DOHH2 (cell line): ENCODE measurements around the gene AP1M2.

Experiments
- H3F3A ChIP-seq: fragments of 200-600 bp; sonication (generic), shearing (Covaris generic); 2 replicates; pipeline ENCODE4 v1.6.0; 2016; ENCODE audit warnings: antibody characterized with exemption, mild to moderate bottlenecking; ENCODE audit not compliant: control insufficient read depth, insufficient read depth
- H3K27ac ChIP-seq: fragments of 200-600 bp; sonication (generic); 2 replicates; pipeline ENCODE4 v1.5.1; 2014; ENCODE audit warnings: low read depth, mild to moderate bottlenecking, low read length, moderate library complexity
- H3K27me3 ChIP-seq: fragments of 200-600 bp; sonication (generic); 2 replicates; pipeline ENCODE4 v1.6.1; 2014; ENCODE audit warnings: mild to moderate bottlenecking, low read length, mixed read lengths; ENCODE audit not compliant: control insufficient read depth
- H3K36me3 ChIP-seq: fragments of 200-600 bp; sonication (generic); 2 replicates; pipeline ENCODE4 v1.6.1; 2014; ENCODE audit warnings: mild to moderate bottlenecking, low read length, moderate library complexity, mixed read lengths; ENCODE audit not compliant: control insufficient read depth
- H3K4me1 ChIP-seq: fragments of 200-600 bp; sonication (generic); 2 replicates; pipeline ENCODE4 v1.6.1; 2014; ENCODE audit warnings: mild to moderate bottlenecking, low read length, mixed read lengths; ENCODE audit not compliant: control insufficient read depth
- H3K4me2 ChIP-seq: fragments of 200-600 bp; sonication (generic); 2 replicates; pipeline ENCODE4 v1.6.0; 2014; ENCODE audit warnings: mild to moderate bottlenecking, low read length, moderate library complexity
- H3K4me3 ChIP-seq: fragments of 200-600 bp; sonication (generic); 2 replicates; pipeline ENCODE4 v1.5.1; 2014; ENCODE audit warnings: mild to moderate bottlenecking, low read length, mixed read lengths
- H3K79me2 ChIP-seq: fragments of 200-600 bp; sonication (generic); 2 replicates; pipeline ENCODE4 v1.6.1; 2014; ENCODE audit warnings: mild to moderate bottlenecking, low read length, mixed read lengths; ENCODE audit not compliant: control insufficient read depth
- H3K9me2 ChIP-seq: fragments of 200-600 bp; sonication (generic); replicated peaks from 2 replicates; pipeline ENCODE4 v1.6.1; 2014; ENCODE audit warnings: mild to moderate bottlenecking, low read length, mixed read lengths; ENCODE audit not compliant: control insufficient read depth
- H3K9me3 ChIP-seq: fragments of 200-600 bp; sonication (generic); 2 replicates; pipeline ENCODE4 v1.6.1; 2014; ENCODE audit warnings: antibody characterized with exemption, low read length, mixed read lengths; ENCODE audit not compliant: control insufficient read depth, insufficient read depth
- H4K20me1 ChIP-seq: fragments of 200-600 bp; sonication (generic); 2 replicates; pipeline ENCODE4 v1.6.0; 2014; ENCODE audit warnings: low read depth, mild to moderate bottlenecking, antibody characterized with exemption, low read length, moderate library complexity; ENCODE audit not compliant: control insufficient read depth, insufficient read depth
- EZH2phosphoT487 ChIP-seq: fragments of 200-600 bp; sonication (generic); IDR thresholded peaks from 2 replicates; pipeline ENCODE4 v1.6.1; 2017; ENCODE audit warnings: borderline replicate concordance, mild to moderate bottlenecking, antibody characterized with exemption, low read length, moderate library complexity, mixed read lengths
- TF ChIP-seq, protein P1 (sequence below): fragments of 200-600 bp; sonication (generic); IDR thresholded peaks from one replicate; pipeline ENCODE4 v1.5.1; 2014; ENCODE audit warnings: antibody characterized with exemption, mild to moderate bottlenecking, low read depth, low read length; ENCODE audit not compliant: poor library complexity, severe bottlenecking

The AP1M2 gene

DNA sequence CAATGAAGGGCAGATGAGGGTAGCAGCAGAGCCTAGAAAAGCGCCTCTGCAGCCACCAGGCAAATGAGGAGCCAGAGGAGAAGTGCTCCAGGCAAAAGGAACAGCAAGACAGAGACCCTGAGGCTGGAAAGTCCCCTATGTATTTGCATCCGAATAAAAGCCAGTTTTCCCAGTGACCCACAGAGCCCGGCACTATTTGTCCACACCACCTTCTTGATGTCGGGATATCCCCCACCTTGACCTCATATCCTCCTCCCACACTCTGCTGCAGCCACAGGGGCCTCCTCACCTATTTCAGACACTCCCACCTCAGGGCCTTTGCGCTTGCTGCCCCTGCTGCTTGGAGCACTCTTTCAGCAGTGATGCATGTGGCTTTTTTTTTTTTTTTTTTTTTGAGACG is 36.8 kb downstream of the AP1M2 start:
- TF ChIP-seq, protein P1, sequence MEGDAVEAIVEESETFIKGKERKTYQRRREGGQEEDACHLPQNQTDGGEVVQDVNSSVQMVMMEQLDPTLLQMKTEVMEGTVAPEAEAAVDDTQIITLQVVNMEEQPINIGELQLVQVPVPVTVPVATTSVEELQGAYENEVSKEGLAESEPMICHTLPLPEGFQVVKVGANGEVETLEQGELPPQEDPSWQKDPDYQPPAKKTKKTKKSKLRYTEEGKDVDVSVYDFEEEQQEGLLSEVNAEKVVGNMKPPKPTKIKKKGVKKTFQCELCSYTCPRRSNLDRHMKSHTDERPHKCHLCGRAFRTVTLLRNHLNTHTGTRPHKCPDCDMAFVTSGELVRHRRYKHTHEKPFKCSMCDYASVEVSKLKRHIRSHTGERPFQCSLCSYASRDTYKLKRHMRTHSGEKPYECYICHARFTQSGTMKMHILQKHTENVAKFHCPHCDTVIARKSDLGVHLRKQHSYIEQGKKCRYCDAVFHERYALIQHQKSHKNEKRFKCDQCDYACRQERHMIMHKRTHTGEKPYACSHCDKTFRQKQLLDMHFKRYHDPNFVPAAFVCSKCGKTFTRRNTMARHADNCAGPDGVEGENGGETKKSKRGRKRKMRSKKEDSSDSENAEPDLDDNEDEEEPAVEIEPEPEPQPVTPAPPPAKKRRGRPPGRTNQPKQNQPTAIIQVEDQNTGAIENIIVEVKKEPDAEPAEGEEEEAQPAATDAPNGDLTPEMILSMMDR, result no peak
- TF ChIP-seq EZH2phosphoT487, result no peak
- Histone ChIP-seq H3K27me3 (no peaks in the 10 kb centered on the region), H3K27ac (no peak overlapping the region), H3K4me3 (no peak overlapping the region), H3K79me2 (peaks cover 8% of the 10 kb centered on the region), H3K9me3 (no peaks in the 10 kb centered on the region), H3K36me3 (peaks cover 75% of the 10 kb centered on the region), H3K4me2 (no peak overlapping the region), H3K9me2 (no peaks in the 10 kb centered on the region), H3F3A (peaks cover 21% of the 10 kb centered on the region), H4K20me1 (no peaks in the 10 kb centered on the region), H3K4me1 (peaks cover 35% of the 10 kb centered on the region)

DNA sequence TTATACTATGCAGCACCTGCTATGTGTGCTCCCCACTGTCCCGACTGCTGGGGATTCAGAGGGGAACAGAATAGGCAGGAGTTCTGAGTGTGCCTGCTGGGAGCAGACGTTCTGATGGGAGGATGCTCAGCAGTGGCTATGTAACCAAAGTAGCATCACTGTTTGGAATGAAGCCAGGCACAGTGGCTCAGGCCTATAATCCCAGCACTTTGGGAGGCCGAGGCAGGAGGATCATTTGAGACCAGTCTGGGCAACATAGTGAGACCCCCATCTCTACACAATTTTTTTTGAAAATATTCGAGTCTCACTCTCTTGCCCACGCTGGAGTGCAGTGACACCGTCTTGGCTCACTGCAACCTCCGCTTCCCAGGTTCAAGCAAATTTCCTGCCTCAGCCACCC is 37.4 kb downstream of the AP1M2 start:
- Histone ChIP-seq H3K27ac (no peak overlapping the region), H3K79me2 (peaks cover 14% of the 10 kb centered on the region), H3K36me3 (peaks cover 70% of the 10 kb centered on the region), H3F3A (peaks cover 17% of the 10 kb centered on the region), H3K4me3 (no peak overlapping the region), H3K4me1 (peaks cover 33% of the 10 kb centered on the region), H3K27me3 (no peaks in the 10 kb centered on the region), H3K4me2 (no peak overlapping the region), H3K9me2 (no peaks in the 10 kb centered on the region), H4K20me1 (no peaks in the 10 kb centered on the region; the same call in 1 of the 2 replicates), H3K9me3 (no peaks in the 10 kb centered on the region)
- TF ChIP-seq EZH2phosphoT487, result no peak
- TF ChIP-seq, protein P1, result no peak

DNA sequence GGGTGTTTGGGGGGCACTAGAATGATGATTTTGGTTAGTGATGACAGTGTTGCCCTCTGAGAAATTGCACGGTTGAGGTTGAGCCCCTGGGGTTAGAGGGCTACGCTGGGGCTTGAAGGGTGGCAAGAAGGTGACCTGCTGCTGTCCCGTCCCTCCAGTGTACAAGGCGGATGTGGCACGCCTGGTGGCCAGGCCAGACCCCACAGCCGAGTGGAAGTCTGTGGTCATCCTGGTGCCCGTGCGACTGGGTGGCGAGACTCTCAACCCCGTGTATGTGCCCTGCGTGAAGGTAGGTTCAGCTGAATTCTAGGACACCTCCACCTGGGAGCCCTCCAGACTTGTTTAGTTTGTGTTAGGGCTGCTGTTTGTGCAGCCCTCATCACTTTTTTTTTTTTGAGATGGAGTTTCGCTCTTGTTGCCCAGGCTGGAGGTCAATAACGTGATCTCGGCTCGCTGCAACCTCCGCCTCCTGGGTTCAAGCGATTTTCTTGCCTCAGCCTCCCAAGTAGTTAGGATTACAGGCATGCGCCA is 38.3 kb downstream of the AP1M2 start:
- Histone ChIP-seq H3K4me2 (no peak overlapping the region), H3K4me1 (peaks cover 29% of the 10 kb centered on the region), H3K4me3 (no peak overlapping the region), H3F3A (peaks cover 10% of the 10 kb centered on the region), H3K79me2 (peaks cover 23% of the 10 kb centered on the region), H3K27ac (no peak overlapping the region), H3K27me3 (no peaks in the 10 kb centered on the region), H4K20me1 (peaks cover 4% of the 10 kb centered on the region; the same call in 1 of the 2 replicates), H3K36me3 (peaks cover 70% of the 10 kb centered on the region), H3K9me2 (no peaks in the 10 kb centered on the region), H3K9me3 (no peaks in the 10 kb centered on the region)
- TF ChIP-seq, protein P1, result no peak
- TF ChIP-seq EZH2phosphoT487, result no peak
